Measurements from ENCODE around the gene ELK3. TPM values are rescaled to one million over a fixed set of nuclear protein-coding genes. Genes with fewer than 3 reads are reported as not detected.

Gene ELK3
- total RNA-seq, 1 donor from 2014 or later: 3.7 TPM

DNA sequence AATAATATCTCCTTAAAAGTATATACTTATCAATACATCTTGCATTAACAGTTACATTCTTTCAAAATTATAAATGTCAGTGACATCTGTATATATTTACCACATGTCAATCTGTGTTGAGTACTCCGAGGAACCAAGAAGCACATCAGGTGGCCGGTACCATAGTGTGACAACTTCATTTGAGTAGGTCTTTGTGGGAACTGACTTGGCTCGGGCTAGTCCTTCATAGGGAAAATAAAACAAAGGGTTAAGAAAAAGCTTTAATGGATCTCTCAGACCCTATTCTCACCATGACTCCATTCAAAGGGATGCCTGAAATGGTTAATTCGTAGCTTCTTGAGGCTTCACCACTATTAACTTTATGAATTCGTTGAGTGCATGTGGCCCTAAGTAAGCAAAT lies 94.9 kb downstream of the ELK3 start:
- TF ChIP-seq, protein P1, sequence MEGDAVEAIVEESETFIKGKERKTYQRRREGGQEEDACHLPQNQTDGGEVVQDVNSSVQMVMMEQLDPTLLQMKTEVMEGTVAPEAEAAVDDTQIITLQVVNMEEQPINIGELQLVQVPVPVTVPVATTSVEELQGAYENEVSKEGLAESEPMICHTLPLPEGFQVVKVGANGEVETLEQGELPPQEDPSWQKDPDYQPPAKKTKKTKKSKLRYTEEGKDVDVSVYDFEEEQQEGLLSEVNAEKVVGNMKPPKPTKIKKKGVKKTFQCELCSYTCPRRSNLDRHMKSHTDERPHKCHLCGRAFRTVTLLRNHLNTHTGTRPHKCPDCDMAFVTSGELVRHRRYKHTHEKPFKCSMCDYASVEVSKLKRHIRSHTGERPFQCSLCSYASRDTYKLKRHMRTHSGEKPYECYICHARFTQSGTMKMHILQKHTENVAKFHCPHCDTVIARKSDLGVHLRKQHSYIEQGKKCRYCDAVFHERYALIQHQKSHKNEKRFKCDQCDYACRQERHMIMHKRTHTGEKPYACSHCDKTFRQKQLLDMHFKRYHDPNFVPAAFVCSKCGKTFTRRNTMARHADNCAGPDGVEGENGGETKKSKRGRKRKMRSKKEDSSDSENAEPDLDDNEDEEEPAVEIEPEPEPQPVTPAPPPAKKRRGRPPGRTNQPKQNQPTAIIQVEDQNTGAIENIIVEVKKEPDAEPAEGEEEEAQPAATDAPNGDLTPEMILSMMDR (IDR thresholded peaks at IDR 0.05; ENCODE audit: partially characterized antibody, unreplicated experiment): no peak
- no peak for DNase-seq
- Mint-ChIP-seq H3K27me3 (ENCODE audit: unreplicated experiment) (no peaks in the 10 kb centered on the region), H3K4me3 (ENCODE audit: unreplicated experiment) (no peak overlapping the region), H3K27ac (ENCODE audit: unreplicated experiment) (no peak overlapping the region), H3K9me3 (ENCODE audit: unreplicated experiment) (no peaks in the 10 kb centered on the region), H3K36me3 (ENCODE audit: unreplicated experiment) (no peaks in the 10 kb centered on the region), H3K4me1 (ENCODE audit: low read depth, unreplicated experiment) (no peaks in the 10 kb centered on the region)

DNA sequence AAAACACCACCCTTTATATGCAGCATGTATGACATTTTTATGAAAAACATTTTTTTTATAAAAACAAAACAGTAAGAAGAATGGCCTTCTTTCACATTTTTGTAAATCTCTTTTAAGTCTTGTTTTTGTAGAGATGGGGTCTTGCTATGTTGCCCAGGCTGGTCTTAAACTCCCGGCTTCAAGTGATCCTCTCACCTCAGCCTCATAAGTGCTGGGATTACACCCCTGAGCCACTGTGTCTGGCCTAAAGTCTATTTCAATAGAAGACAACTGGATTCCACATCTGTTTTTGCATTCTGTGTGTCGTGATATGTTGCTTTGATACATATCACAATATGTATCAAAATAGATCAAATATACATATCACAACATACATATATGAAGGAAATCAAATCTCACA lies 98.9 kb downstream of the ELK3 start:
- no peak for DNase-seq
- no peaks in the 10 kb centered on the region for H3K4me1 Mint-ChIP-seq (ENCODE audit: low read depth, unreplicated experiment)
- no peak overlapping the region for H3K27ac Mint-ChIP-seq (ENCODE audit: unreplicated experiment)
- TF ChIP-seq, protein P1 (IDR thresholded peaks at IDR 0.05; ENCODE audit: partially characterized antibody, unreplicated experiment): no peak
- H3K4me3 Mint-ChIP-seq (ENCODE audit: unreplicated experiment): no peak overlapping the region
- no peaks in the 10 kb centered on the region for H3K27me3 Mint-ChIP-seq (ENCODE audit: unreplicated experiment)
- H3K9me3 Mint-ChIP-seq (ENCODE audit: unreplicated experiment): no peaks in the 10 kb centered on the region
- H3K36me3 Mint-ChIP-seq (ENCODE audit: unreplicated experiment): no peaks in the 10 kb centered on the region

DNA sequence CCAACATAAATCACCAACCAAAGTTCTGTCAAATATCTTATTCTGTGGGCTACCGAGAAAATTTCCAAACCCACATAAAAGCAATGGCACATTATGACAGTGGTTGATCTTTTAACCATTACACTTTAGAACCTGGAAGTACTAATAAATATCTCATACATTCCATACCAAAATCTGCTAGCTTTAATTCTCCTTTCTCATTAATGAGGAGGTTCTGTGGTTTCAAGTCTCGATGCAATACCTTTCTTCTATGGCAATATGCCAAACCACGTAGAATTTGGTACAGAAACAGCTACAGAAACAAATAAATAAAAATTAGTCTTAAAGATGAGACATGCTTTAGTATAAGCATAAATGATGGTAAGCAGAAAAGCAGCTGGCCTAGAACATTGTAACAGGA lies 100.7 kb downstream of the ELK3 start:
- Mint-ChIP-seq H3K4me3 (ENCODE audit: unreplicated experiment) (no peak overlapping the region), H3K27ac (ENCODE audit: unreplicated experiment) (no peak overlapping the region), H3K27me3 (ENCODE audit: unreplicated experiment) (no peaks in the 10 kb centered on the region), H3K4me1 (ENCODE audit: low read depth, unreplicated experiment) (no peaks in the 10 kb centered on the region), H3K9me3 (ENCODE audit: unreplicated experiment) (no peaks in the 10 kb centered on the region), H3K36me3 (ENCODE audit: unreplicated experiment) (no peaks in the 10 kb centered on the region)
- DNase-seq: no peak
- TF ChIP-seq, protein P1 (IDR thresholded peaks at IDR 0.05; ENCODE audit: partially characterized antibody, unreplicated experiment): no peak

DNA sequence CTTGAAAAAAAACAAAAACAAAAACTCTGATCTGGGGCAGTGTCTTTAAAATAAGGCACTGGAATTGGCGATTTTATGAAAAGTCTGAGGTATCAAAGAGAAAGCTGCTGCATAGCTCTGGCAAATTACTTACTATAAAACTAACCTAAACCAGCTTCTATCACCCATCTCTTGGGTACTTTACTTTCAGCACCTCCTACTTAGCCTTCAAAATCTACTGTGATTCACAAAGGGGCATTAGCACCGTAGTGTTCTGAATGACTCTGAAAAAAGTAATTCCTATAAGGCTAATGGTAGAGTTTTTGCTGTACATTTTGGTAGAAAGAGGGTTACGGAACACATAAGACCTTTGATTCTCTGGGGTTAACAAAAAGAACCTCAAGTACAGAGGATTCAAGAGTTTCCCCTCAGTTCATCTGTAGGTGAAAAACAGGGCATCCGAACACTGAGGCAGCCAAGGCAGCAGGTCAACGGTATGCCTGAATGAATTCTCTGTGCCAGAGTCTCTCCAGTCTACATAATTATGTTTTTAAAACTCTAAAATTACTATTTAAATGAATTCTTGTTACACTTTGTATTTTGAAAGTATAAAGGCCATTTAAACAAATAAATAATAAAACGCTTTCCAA lies 101.5 kb downstream of the ELK3 start:
- H3K4me1 Mint-ChIP-seq (ENCODE audit: low read depth, unreplicated experiment): no peaks in the 10 kb centered on the region
- TF ChIP-seq, protein P1 (IDR thresholded peaks at IDR 0.05; ENCODE audit: partially characterized antibody, unreplicated experiment): no peak
- no peak overlapping the region for H3K4me3 Mint-ChIP-seq (ENCODE audit: unreplicated experiment)
- no peak overlapping the region for H3K27ac Mint-ChIP-seq (ENCODE audit: unreplicated experiment)
- H3K27me3 Mint-ChIP-seq (ENCODE audit: unreplicated experiment): no peaks in the 10 kb centered on the region
- no peaks in the 10 kb centered on the region for H3K9me3 Mint-ChIP-seq (ENCODE audit: unreplicated experiment)
- DNase-seq: no peak
- H3K36me3 Mint-ChIP-seq (ENCODE audit: unreplicated experiment): no peaks in the 10 kb centered on the region

DNA sequence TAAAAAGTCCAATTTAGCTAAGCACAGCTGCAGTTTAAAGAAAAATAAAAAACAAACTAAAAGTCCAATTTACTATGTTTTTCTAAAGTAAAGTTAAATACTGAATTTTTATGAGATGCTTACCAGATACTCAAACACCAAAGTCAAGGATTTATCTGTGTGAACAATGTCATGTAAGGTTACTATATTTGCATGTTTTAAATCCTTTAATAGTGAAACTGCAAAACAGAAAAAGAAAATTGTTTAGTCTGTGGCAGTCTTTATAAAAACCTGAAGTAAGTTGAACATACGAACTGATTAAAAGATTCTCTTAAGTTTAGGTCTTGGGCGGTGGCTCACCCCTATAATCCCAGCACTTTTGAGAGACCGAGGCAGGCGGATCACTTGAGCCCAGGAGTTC lies 103.3 kb downstream of the ELK3 start:
- Mint-ChIP-seq H3K36me3 (ENCODE audit: unreplicated experiment) (no peaks in the 10 kb centered on the region), H3K27me3 (ENCODE audit: unreplicated experiment) (no peaks in the 10 kb centered on the region), H3K4me1 (ENCODE audit: low read depth, unreplicated experiment) (no peaks in the 10 kb centered on the region), H3K4me3 (ENCODE audit: unreplicated experiment) (no peak overlapping the region), H3K9me3 (ENCODE audit: unreplicated experiment) (no peaks in the 10 kb centered on the region), H3K27ac (ENCODE audit: unreplicated experiment) (no peak overlapping the region)
- no peak for DNase-seq
- TF ChIP-seq, protein P1 (IDR thresholded peaks at IDR 0.05; ENCODE audit: partially characterized antibody, unreplicated experiment): no peak

Data from glutamatergic neuron (in vitro differentiated cells).